LNCaP clone FGC (cell line): ENCODE results near the gene ZC3H18.

Experiments used
- DNase-seq: peaks from one replicate; pipeline ENCODE4 v3.0.0-alpha.2; 2011; ENCODE audit warnings: low read depth
- H3K4me3 ChIP-seq: 2 replicates; pipeline ENCODE4 v1.5.1; 2011; ENCODE audit warnings: mild to moderate bottlenecking, low read depth, low read length, control low read depth
- TF ChIP-seq, protein P1 (sequence below): IDR thresholded peaks from 2 replicates; pipeline ENCODE4 v1.5.1; 2012; ENCODE audit warnings: mild to moderate bottlenecking; ENCODE audit not compliant: control insufficient read depth, insufficient read depth; ENCODE audit errors: extremely low read depth

The ZC3H18 gene

GRCh38 chr16:88613293-88613692 lies 43.1 kb downstream of the ZC3H18 start:
- TF ChIP-seq, protein P1, sequence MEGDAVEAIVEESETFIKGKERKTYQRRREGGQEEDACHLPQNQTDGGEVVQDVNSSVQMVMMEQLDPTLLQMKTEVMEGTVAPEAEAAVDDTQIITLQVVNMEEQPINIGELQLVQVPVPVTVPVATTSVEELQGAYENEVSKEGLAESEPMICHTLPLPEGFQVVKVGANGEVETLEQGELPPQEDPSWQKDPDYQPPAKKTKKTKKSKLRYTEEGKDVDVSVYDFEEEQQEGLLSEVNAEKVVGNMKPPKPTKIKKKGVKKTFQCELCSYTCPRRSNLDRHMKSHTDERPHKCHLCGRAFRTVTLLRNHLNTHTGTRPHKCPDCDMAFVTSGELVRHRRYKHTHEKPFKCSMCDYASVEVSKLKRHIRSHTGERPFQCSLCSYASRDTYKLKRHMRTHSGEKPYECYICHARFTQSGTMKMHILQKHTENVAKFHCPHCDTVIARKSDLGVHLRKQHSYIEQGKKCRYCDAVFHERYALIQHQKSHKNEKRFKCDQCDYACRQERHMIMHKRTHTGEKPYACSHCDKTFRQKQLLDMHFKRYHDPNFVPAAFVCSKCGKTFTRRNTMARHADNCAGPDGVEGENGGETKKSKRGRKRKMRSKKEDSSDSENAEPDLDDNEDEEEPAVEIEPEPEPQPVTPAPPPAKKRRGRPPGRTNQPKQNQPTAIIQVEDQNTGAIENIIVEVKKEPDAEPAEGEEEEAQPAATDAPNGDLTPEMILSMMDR, result no peak
- no peak overlapping the region for H3K4me3 ChIP-seq
- DNase-seq, result no peak

GRCh38 chr16:88613911-88614817 lies 44.0 kb downstream of the ZC3H18 start:
- DNase-seq, result peak; percentile 76
- TF ChIP-seq, protein P1, result 0 out of 2 replicates have a peak, but pooled peaks have one; percentile 8
- no peak overlapping the region for H3K4me3 ChIP-seq

DNA sequence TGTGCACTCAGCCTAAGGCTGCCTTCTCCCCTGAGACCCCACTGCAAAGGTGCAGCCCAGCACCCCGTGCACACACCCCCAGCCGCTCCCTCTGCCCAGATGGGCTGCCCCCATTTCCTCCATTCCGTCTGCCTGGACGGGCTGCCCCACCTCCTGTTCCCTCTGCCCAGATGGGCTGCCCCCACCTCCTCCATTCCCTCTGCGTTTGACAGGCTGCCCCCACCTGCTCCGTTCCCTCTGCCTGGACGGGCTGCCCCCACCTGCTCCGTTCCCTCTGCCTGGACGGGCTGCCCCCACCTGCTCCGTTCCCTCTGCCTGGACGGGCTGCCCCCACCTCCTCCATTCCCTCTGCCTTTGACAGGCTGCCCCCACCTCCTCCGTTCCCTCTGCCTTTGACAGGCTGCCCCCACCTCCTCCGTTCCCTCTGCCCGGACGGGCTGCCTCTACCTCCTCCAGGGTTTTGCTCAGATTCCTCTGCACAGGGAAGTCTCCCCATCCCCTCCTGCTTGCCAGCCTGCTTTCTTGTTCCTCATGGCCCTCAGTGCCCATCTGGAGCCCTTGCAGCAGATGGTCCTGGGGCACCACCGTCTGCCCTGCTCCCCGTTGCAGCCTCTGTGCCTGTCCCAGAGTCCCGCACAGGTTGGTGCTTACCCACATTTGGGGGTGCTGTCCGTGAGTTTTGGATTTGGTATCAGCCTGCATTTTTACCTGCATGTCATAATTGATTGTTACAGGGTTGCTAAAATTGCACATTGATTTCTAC lies 44.8 kb downstream of the ZC3H18 start:
- DNase-seq, result no peak
- H3K4me3 ChIP-seq, result no peak overlapping the region
- TF ChIP-seq, protein P1, result no peak

DNA sequence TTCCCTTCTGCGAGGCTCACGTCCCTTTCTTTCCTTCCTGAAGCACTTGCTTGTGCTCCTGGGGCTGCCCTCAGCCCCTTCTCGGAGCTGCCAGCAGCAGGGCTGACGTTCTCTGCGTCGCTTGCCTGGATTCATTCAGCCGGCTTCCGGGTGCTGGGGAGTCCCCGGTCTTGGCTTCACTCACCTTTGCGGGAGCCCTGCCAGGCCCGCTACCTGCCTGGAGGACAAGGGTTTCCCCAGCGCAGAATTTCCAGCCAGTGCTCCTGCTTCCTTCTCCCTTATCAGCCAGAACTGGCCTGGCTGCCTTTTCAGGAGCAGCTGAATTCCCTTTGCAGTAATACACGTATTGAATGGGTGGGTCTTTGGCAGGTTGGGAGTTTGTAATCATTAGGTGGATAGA lies 46.1 kb downstream of the ZC3H18 start:
- H3K4me3 ChIP-seq, result peak overlapping the region; percentile 33
- TF ChIP-seq, protein P1, result no peak
- peak; percentile 90 for DNase-seq

GRCh38 chr16:88616736-88617135 lies 46.5 kb downstream of the ZC3H18 start:
- H3K4me3 ChIP-seq, result peak overlapping the region; percentile 33
- DNase-seq, result no peak
- TF ChIP-seq, protein P1, result no peak

DNA sequence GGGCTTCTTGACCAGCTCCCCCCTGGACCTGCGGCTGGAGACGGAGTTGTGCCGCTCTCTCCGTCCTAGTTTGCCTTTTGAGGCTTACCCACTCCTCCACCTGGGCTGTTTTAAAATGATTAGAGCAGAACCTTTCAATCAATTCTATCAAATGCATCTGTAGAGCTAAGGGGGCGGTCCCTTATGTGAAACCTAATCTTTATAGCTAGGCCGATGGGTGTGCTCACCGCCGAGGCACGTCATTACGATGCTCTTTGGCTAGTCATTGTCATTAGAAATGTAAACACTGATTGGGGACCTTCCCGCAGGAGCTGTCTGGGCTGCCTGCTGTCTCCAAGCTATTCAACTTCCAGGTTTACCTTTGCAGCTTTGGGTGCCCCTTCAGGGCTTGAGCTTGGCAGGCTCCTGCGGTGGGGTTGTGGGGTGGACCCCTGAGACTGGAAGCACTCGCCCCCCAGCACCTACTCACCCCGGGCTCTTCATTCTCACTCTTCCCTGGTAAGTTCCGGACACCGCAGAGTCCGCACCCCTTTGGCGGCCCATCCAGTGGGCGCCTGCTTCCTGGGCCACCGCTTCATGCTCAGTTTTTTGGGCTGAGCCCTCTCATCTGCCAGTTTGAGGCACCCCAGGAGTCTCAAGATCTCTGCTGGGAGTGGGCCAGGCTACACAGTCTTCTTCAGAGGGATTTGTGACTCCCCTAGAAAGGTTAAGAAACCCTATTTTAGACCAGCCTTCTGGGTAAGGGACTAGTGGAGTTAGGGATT lies 47.2 kb downstream of the ZC3H18 start:
- TF ChIP-seq, protein P1, result no peak
- H3K4me3 ChIP-seq, result peak overlapping the region; percentile 38
- DNase-seq, result peak; percentile 82
